HEK293 (cell line): ENCODE data around the gene PIGM.

Source experiments
- KLF1 ChIP-seq: fragments of 450-650 bp; formaldehyde crosslinking; IDR thresholded peaks from 2 replicates; pipeline ENCODE4 v1.5.1; 2016; ENCODE audit warnings: missing biosample characterization, missing genetic modification characterization
- KLF7 ChIP-seq: fragments of 450-650 bp; formaldehyde crosslinking; IDR thresholded peaks from 2 replicates; pipeline ENCODE4 v1.5.1; 2016; ENCODE audit warnings: missing biosample characterization, missing genetic modification characterization, borderline replicate concordance
- MYNN ChIP-seq: fragments of 450-650 bp; formaldehyde crosslinking; IDR thresholded peaks from 2 replicates; pipeline ENCODE4 v1.5.1; 2016; ENCODE audit warnings: missing biosample characterization, missing genetic modification characterization, borderline replicate concordance
- PATZ1 ChIP-seq: fragments of 450-650 bp; formaldehyde crosslinking; IDR thresholded peaks from 2 replicates; pipeline ENCODE4 v1.5.1; 2016; ENCODE audit warnings: missing biosample characterization, missing genetic modification characterization
- PBX3 ChIP-seq: sonication (generic); formaldehyde crosslinking; IDR thresholded peaks from 2 replicates; pipeline ENCODE4 v1.8.1; 2022; ENCODE audit warnings: mild to moderate bottlenecking, moderate library complexity, missing genetic modification reagents
- PRDM6 ChIP-seq: fragments of 450-650 bp; formaldehyde crosslinking; IDR thresholded peaks from 2 replicates; pipeline ENCODE4 v1.5.1; 2017; ENCODE audit warnings: missing biosample characterization, missing genetic modification characterization
- SP2 ChIP-seq: fragments of 450-650 bp; formaldehyde crosslinking; IDR thresholded peaks from 2 replicates; pipeline ENCODE4 v1.5.1; 2016; ENCODE audit warnings: missing biosample characterization, missing genetic modification characterization
- TSHZ1 ChIP-seq: fragments of 450-650 bp; formaldehyde crosslinking; IDR thresholded peaks from 2 replicates; pipeline ENCODE4 v1.5.1; 2016; ENCODE audit warnings: missing biosample characterization, missing genetic modification characterization, borderline replicate concordance
- ZBTB11 ChIP-seq: fragments of 450-650 bp; formaldehyde crosslinking; conservative IDR thresholded peaks from 2 replicates; pipeline ENCODE4 v1.5.1; 2016; ENCODE audit warnings: low read depth, missing biosample characterization, missing genetic modification characterization
- ZBTB26 ChIP-seq: fragments of 450-650 bp; formaldehyde crosslinking; optimal IDR thresholded peaks from 2 replicates; pipeline ENCODE3; 2016; ENCODE audit warnings: missing biosample characterization, mild to moderate bottlenecking, missing genetic modification characterization
- ZNF148 ChIP-seq: fragments of 450-650 bp; formaldehyde crosslinking; IDR thresholded peaks from 2 replicates; pipeline ENCODE4 v1.5.0; 2017; ENCODE audit warnings: missing biosample characterization, missing genetic modification characterization, borderline replicate concordance
- ZNF521 ChIP-seq: fragments of 450-650 bp; formaldehyde crosslinking; IDR thresholded peaks from 2 replicates; pipeline ENCODE4 v1.5.1; 2017; ENCODE audit warnings: missing biosample characterization, mild to moderate bottlenecking, missing genetic modification characterization
- ZNF549 ChIP-seq: fragments of 450-650 bp; IDR thresholded peaks from 2 replicates; pipeline ENCODE4 v1.5.1; 2018; ENCODE audit warnings: missing biosample characterization, missing genetic modification characterization, mild to moderate bottlenecking, inconsistent platforms, moderate library complexity
- ZNF571 ChIP-seq: fragments of 450-650 bp; formaldehyde crosslinking; IDR thresholded peaks from 2 replicates; pipeline ENCODE4 v1.5.0; 2017; ENCODE audit warnings: missing biosample characterization, missing genetic modification characterization
- ZNF610 ChIP-seq: fragments of 450-650 bp; formaldehyde crosslinking; IDR thresholded peaks from 2 replicates; pipeline ENCODE4 v1.5.1; 2016; ENCODE audit warnings: missing biosample characterization, missing genetic modification characterization, borderline replicate concordance
- ZNF624 ChIP-seq: fragments of 450-650 bp; formaldehyde crosslinking; IDR thresholded peaks from 2 replicates; pipeline ENCODE4 v1.5.1; 2017; ENCODE audit warnings: missing biosample characterization, missing genetic modification characterization
- ZNF639 ChIP-seq: fragments of 450-650 bp; formaldehyde crosslinking; IDR thresholded peaks from 2 replicates; pipeline ENCODE4 v1.5.1; 2016; ENCODE audit warnings: missing biosample characterization, missing genetic modification characterization
- ZNF670 ChIP-seq: fragments of 450-650 bp; formaldehyde crosslinking; IDR thresholded peaks from 2 replicates; pipeline ENCODE4 v1.5.1; 2016; ENCODE audit warnings: missing biosample characterization, missing genetic modification characterization, low read depth
- ZNF747 ChIP-seq: fragments of 450-650 bp; formaldehyde crosslinking; IDR thresholded peaks from 2 replicates; pipeline ENCODE4 v1.5.1; 2016; ENCODE audit warnings: missing biosample characterization, missing genetic modification characterization
- ZNF837 ChIP-seq: fragments of 450-650 bp; formaldehyde crosslinking; IDR thresholded peaks from 2 replicates; pipeline ENCODE4 v1.5.1; 2016; ENCODE audit warnings: missing biosample characterization, missing genetic modification characterization

PIGM gene

GRCh38 chr1:160031365-160032164, at the start of gene PIGM (continued):
- TF ChIP-seq TSHZ1: no peak
- no peak; the same call in 1 of the 2 replicates for TF ChIP-seq ZNF639 (tag by site-specific recombination)
- no peak for TF ChIP-seq ZNF571 (tag by site-specific recombination)
- no peak for TF ChIP-seq ZNF837 (tag by site-specific recombination)
- 0 out of 2 replicates have a peak, but pooled peaks have one; percentile 35 for TF ChIP-seq KLF7 (tag by site-specific recombination)
- no peak for TF ChIP-seq PBX3 (CRISPR knock-in tag)
- TF ChIP-seq SP2: peak; percentile 98
- TF ChIP-seq ZNF747: no peak
- no peak for TF ChIP-seq ZNF549
- no peak for TF ChIP-seq MYNN (tag by site-specific recombination)
- TF ChIP-seq ZBTB11 (tag by site-specific recombination): peak; percentile 95
- no peak for TF ChIP-seq ZNF670 (tag by site-specific recombination)
- peak; percentile 12; the same call in 1 of the 2 replicates for TF ChIP-seq ZNF610 (tag by site-specific recombination)
- no peak for TF ChIP-seq KLF1 (tag by site-specific recombination)
- peak; percentile 78 for TF ChIP-seq PATZ1 (tag by site-specific recombination)
- no peak for TF ChIP-seq ZNF624 (tag by site-specific recombination)
- TF ChIP-seq ZBTB26 (tag by site-specific recombination): peak; percentile 47
- TF ChIP-seq PRDM6: no peak
- no peak for TF ChIP-seq ZNF148
- no peak for TF ChIP-seq ZNF521 (tag by site-specific recombination)
